SU-DHL-6 (cell line): ENCODE measurements around the gene SLCO1A2.

Experiments
- H2AFZ ChIP-seq: fragments of 200-600 bp; sonication (generic); 2 replicates; pipeline ENCODE4 v1.6.1; 2014; ENCODE audit warnings: low read depth, mild to moderate bottlenecking, moderate library complexity, mixed read lengths, antibody characterized with exemption, low read length; ENCODE audit not compliant: severe bottlenecking
- H3F3A ChIP-seq: fragments of 200-600 bp; shearing (Covaris generic); 2 replicates; pipeline ENCODE4 v1.6.0; 2016; ENCODE audit warnings: antibody characterized with exemption, mild to moderate bottlenecking; ENCODE audit not compliant: insufficient read depth
- H3K27ac ChIP-seq: fragments of 200-600 bp; sonication (generic); 2 replicates; pipeline ENCODE4 v1.5.1; 2016; ENCODE audit warnings: low read depth, mild to moderate bottlenecking, low read length, moderate library complexity, mixed read lengths
- H3K27me3 ChIP-seq: fragments of 200-600 bp; sonication (generic), shearing (Covaris generic); 2 replicates; pipeline ENCODE4 v1.6.0; 2014; ENCODE audit warnings: mild to moderate bottlenecking, low read length
- H3K36me3 ChIP-seq: fragments of 200-600 bp; sonication (generic); 2 replicates; pipeline ENCODE4 v1.6.1; 2014; ENCODE audit warnings: mild to moderate bottlenecking, low read length, mixed read lengths
- H3K4me2 ChIP-seq: fragments of 300-600, 200-600 bp; shearing (Covaris generic), sonication (generic); 2 replicates; pipeline ENCODE4 v1.6.0; 2014; ENCODE audit warnings: low read length, low read depth, mild to moderate bottlenecking; ENCODE audit not compliant: poor library complexity, severe bottlenecking
- H3K4me3 ChIP-seq: fragments of 200-600 bp; sonication (generic); 2 replicates; pipeline ENCODE4 v1.5.1; 2014; ENCODE audit warnings: antibody characterized with exemption, low read length, mild to moderate bottlenecking, mixed read lengths; ENCODE audit not compliant: insufficient read depth, poor library complexity, severe bottlenecking
- H3K79me2 ChIP-seq: fragments of 200-600 bp; sonication (generic); 2 replicates; pipeline ENCODE4 v1.6.1; 2014; ENCODE audit warnings: mild to moderate bottlenecking, low read length, moderate library complexity; ENCODE audit not compliant: insufficient read depth
- H3K9ac ChIP-seq: fragments of 200-600 bp; sonication (generic); 2 replicates; pipeline ENCODE4 v1.7.0; 2014; ENCODE audit warnings: mild to moderate bottlenecking, low read length
- H3K9me2 ChIP-seq: fragments of 200-600 bp; sonication (generic); replicated peaks from 2 replicates; pipeline ENCODE4 v1.6.1; 2014; ENCODE audit warnings: low read length; ENCODE audit not compliant: insufficient read depth
- H3K9me3 ChIP-seq: fragments of 200-600 bp; sonication (generic); 2 replicates; pipeline ENCODE4 v1.6.1; 2014; ENCODE audit warnings: low read length, mixed read lengths; ENCODE audit not compliant: insufficient read depth
- H4K20me1 ChIP-seq: fragments of 200-600 bp; sonication (generic); 2 replicates; pipeline ENCODE4 v1.6.1; 2014; ENCODE audit warnings: low read depth, mild to moderate bottlenecking, antibody characterized with exemption, low read length, moderate library complexity, mixed read lengths
- EZH2phosphoT487 ChIP-seq: fragments of 200-600 bp; sonication (generic), shearing (Covaris generic); conservative IDR thresholded peaks from 2 replicates; pipeline ENCODE4 v1.6.1; 2018; ENCODE audit warnings: mild to moderate bottlenecking, antibody characterized with exemption, low read length, moderate library complexity, mixed read lengths
- TF ChIP-seq, protein P1 (sequence below): fragments of 200-600 bp; sonication (generic); IDR thresholded peaks from one replicate; pipeline ENCODE4 v1.5.1; 2017; ENCODE audit warnings: antibody characterized with exemption, mild to moderate bottlenecking, low read length, moderate library complexity; ENCODE audit not compliant: insufficient read depth, poor library complexity, severe bottlenecking

The SLCO1A2 gene

DNA sequence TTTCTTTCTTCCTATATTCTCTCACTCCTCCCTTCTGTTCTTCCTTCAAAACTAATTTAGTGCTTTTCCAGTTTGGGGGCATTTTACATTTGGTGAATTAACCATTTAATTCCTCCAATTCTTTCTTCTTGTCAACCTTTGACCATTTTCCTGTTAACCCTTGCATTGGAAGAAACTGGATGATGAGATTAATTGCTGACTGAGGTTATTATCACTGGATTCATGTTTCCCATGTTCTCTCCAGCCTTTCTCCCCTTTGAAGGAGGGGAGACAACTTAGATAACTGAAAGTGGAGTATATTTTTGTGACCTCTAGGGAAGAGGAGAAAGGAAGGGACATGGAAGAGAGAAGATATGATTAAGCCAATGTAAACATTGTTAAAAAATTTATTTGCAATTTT is 70.5 kb downstream of the SLCO1A2 start:
- no peaks in the 10 kb centered on the region for H3K9me3 ChIP-seq
- no peaks in the 10 kb centered on the region for H3K9me2 ChIP-seq
- H3K27ac ChIP-seq = no peak overlapping the region
- TF ChIP-seq, protein P1, sequence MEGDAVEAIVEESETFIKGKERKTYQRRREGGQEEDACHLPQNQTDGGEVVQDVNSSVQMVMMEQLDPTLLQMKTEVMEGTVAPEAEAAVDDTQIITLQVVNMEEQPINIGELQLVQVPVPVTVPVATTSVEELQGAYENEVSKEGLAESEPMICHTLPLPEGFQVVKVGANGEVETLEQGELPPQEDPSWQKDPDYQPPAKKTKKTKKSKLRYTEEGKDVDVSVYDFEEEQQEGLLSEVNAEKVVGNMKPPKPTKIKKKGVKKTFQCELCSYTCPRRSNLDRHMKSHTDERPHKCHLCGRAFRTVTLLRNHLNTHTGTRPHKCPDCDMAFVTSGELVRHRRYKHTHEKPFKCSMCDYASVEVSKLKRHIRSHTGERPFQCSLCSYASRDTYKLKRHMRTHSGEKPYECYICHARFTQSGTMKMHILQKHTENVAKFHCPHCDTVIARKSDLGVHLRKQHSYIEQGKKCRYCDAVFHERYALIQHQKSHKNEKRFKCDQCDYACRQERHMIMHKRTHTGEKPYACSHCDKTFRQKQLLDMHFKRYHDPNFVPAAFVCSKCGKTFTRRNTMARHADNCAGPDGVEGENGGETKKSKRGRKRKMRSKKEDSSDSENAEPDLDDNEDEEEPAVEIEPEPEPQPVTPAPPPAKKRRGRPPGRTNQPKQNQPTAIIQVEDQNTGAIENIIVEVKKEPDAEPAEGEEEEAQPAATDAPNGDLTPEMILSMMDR = no peak
- TF ChIP-seq EZH2phosphoT487 = no peak
- no peak overlapping the region for H2AFZ ChIP-seq
- H4K20me1 ChIP-seq = no peaks in the 10 kb centered on the region
- H3K27me3 ChIP-seq = no peaks in the 10 kb centered on the region; the same call in 1 of the 2 replicates
- no peak overlapping the region for H3K4me3 ChIP-seq
- no peak overlapping the region for H3K4me2 ChIP-seq
- no peaks in the 10 kb centered on the region for H3K36me3 ChIP-seq
- H3K79me2 ChIP-seq = no peaks in the 10 kb centered on the region
- no peak overlapping the region for H3K9ac ChIP-seq
- H3F3A ChIP-seq = no peaks in the 10 kb centered on the region

DNA sequence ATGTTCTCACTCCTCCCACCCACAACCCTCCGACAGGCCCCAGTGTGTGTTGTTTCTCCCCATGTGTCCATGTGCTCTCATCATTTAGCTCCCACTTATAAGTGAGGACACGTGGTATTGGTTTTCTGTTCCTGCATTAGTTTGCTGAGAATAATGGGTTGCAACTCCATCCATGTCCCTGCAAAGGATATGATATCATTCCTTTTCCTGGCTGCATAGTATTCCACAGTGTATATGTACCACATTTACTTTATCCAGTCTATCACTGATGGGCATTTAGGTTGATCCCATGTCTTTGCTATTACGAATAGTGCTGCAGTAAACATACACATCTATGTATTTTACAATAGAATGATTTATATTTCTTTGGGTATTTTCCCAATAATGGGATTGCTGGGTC is 77.5 kb downstream of the SLCO1A2 start:
- Histone ChIP-seq H4K20me1 (no peaks in the 10 kb centered on the region), H3F3A (no peaks in the 10 kb centered on the region), H3K9me3 (no peaks in the 10 kb centered on the region), H2AFZ (no peak overlapping the region), H3K4me3 (no peak overlapping the region), H3K27ac (no peak overlapping the region), H3K79me2 (no peaks in the 10 kb centered on the region), H3K9me2 (no peaks in the 10 kb centered on the region), H3K27me3 (no peaks in the 10 kb centered on the region), H3K9ac (no peak overlapping the region), H3K4me2 (no peak overlapping the region), H3K36me3 (no peaks in the 10 kb centered on the region)
- TF ChIP-seq, protein P1 = no peak
- TF ChIP-seq EZH2phosphoT487 = no peak

DNA sequence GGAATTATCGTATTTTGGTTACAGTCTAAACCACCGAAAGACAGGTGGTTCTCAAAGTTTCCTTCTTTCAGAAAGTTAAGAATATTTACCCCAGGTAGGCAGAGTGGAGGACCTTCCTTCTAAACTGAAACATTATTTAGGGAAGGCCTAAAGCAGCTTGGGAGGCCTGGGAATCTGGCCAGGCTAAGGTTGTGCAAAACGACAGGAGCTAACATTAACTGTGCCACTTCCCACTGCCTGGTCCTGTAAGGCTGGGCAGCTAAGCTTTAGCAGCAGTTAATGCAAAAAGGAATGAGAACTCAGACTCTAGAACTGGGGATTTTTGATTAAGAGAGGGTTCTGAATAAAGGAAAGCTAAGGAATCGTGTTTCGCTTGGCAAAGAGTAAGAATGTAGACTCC is 82.6 kb downstream of the SLCO1A2 start:
- TF ChIP-seq, protein P1 = no peak
- no peak for TF ChIP-seq EZH2phosphoT487
- Histone ChIP-seq H3F3A (no peaks in the 10 kb centered on the region), H2AFZ (no peak overlapping the region)

More for the DNA sequence above, 82.6 kb downstream of the SLCO1A2 start:
- H3K9me3 ChIP-seq = no peaks in the 10 kb centered on the region
- no peak overlapping the region for H3K27ac ChIP-seq
- H3K27me3 ChIP-seq = no peaks in the 10 kb centered on the region
- no peaks in the 10 kb centered on the region for H4K20me1 ChIP-seq
- no peaks in the 10 kb centered on the region for H3K36me3 ChIP-seq
- no peaks in the 10 kb centered on the region for H3K79me2 ChIP-seq
- H3K4me2 ChIP-seq = no peak overlapping the region
- H3K4me3 ChIP-seq = no peak overlapping the region
- no peak overlapping the region for H3K9ac ChIP-seq
- no peaks in the 10 kb centered on the region for H3K9me2 ChIP-seq
